Effector memory CD4-positive, alpha-beta T cell (primary cell): Measurements from ENCODE around the gene CCDC102B.
"Not testable (repeated sequence)": the region's sequence is repeated elsewhere in the genome, so short reads cannot be mapped to it uniquely, and the experiment has no call there.

Experiments
- DNase-seq, 3 donors: peaks; one replicate each; pipeline ENCODE4 v3.0.0-alpha.2; 2020
- H3K27ac ChIP-seq: 2 replicates; pipeline ENCODE4 v1.7.0; 2013; ENCODE audit warnings: mild to moderate bottlenecking, low read length, moderate library complexity; ENCODE audit not compliant: insufficient read depth, poor library complexity, severe bottlenecking
- H3K27me3 ChIP-seq: replicated peaks from 2 replicates; pipeline ENCODE4 v1.7.0; 2013; ENCODE audit warnings: mild to moderate bottlenecking, low read length; ENCODE audit not compliant: insufficient read depth, control insufficient read depth, poor library complexity, severe bottlenecking
- H3K36me3 ChIP-seq: 2 replicates; pipeline ENCODE4 v1.7.0; 2013; ENCODE audit warnings: mild to moderate bottlenecking, low read length, moderate library complexity; ENCODE audit not compliant: control insufficient read depth, insufficient read depth
- H3K4me1 ChIP-seq: 2 replicates; pipeline ENCODE4 v1.7.0; 2013; ENCODE audit warnings: low read length, mild to moderate bottlenecking; ENCODE audit not compliant: control insufficient read depth, insufficient read depth, poor library complexity, severe bottlenecking
- H3K4me3 ChIP-seq: 2 replicates; pipeline ENCODE4 v1.7.0; 2013; ENCODE audit warnings: low read length, low read depth, mild to moderate bottlenecking; ENCODE audit not compliant: insufficient read depth, poor library complexity, severe bottlenecking
- H3K9me3 ChIP-seq: 2 replicates; pipeline ENCODE4 v1.7.0; 2013; ENCODE audit warnings: mild to moderate bottlenecking, low read length, moderate library complexity; ENCODE audit not compliant: control insufficient read depth

Gene CCDC102B

GRCh38 chr18:68874361-68874760 is 76.5 kb downstream of the CCDC102B start:
- H3K9me3 ChIP-seq: no peaks in the 10 kb centered on the region
- DNase-seq: no peak
- H3K4me1 ChIP-seq: no peaks in the 10 kb centered on the region

GRCh38 chr18:68879947-68880346 is 82.1 kb downstream of the CCDC102B start:
- H3K36me3 ChIP-seq, H3K27ac ChIP-seq, H3K27me3 ChIP-seq, H3K9me3 ChIP-seq, H3K4me3 ChIP-seq, H3K4me1 ChIP-seq, DNase-seq: not testable (repeated sequence)

More at GRCh38 chr18:68874361-68874760, 76.5 kb downstream of the CCDC102B start:
- Histone ChIP-seq H3K27me3 (no peaks in the 10 kb centered on the region), H3K36me3 (no peaks in the 10 kb centered on the region), H3K4me3 (no peak overlapping the region), H3K27ac (no peak overlapping the region)

DNA sequence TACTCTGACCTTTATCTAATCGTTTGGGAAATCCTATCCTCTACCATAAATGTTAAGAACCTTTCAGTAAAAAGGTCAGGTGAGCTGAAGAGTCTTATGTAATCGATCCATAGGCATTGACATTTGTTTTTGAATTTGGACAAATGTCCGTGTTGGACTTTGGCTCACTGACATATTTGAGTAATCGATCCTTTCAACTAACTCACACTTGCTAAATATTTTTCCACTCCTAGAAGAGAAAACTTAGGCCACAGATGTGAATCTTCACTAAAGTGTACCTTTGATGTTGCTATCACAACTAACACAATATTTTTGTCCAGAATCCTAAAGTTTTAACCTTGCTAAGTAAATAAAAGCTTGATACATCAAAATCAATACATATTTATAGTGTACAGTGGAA is 89.5 kb downstream of the CCDC102B start:
- Histone ChIP-seq H3K36me3 (no peaks in the 10 kb centered on the region), H3K27ac (no peak overlapping the region)
- no peak for DNase-seq

GRCh38 chr18:68893354-68893753 is 95.5 kb downstream of the CCDC102B start:
- Histone ChIP-seq H3K27me3 (no peaks in the 10 kb centered on the region), H3K4me1 (no peaks in the 10 kb centered on the region), H3K9me3 (no peaks in the 10 kb centered on the region), H3K4me3 (no peak overlapping the region), H3K27ac (no peak overlapping the region), H3K36me3 (no peaks in the 10 kb centered on the region)
- no peak for DNase-seq

More for the DNA sequence above, 89.5 kb downstream of the CCDC102B start:
- Histone ChIP-seq H3K4me1 (no peaks in the 10 kb centered on the region), H3K9me3 (no peaks in the 10 kb centered on the region), H3K27me3 (no peaks in the 10 kb centered on the region), H3K4me3 (no peak overlapping the region)

DNA sequence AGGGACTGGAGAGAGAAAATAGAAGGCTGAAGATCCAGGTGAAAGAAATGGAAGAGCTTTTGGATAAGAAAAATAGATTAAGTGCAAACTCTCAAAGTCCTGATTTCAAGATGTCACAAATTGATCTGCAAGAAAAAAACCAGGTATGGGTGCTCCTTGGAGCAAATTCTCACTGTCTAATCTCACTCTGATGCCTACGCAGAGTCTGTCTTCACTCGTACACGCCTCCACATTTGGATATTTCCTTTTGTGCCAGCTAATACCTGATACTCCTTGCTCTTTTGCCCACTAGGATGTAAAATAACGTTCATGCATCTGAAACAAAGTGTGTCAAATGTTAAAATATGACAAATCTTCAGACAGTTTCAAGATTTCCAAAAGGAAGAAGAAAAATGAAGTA is 99.4 kb downstream of the CCDC102B start:
- no peaks in the 10 kb centered on the region for H3K27me3 ChIP-seq
- no peak overlapping the region for H3K4me3 ChIP-seq
- H3K9me3 ChIP-seq: no peaks in the 10 kb centered on the region

GRCh38 chr18:68909579-68909978 is 111.7 kb downstream of the CCDC102B start:
- Histone ChIP-seq H3K4me3 (no peak overlapping the region), H3K9me3 (no peaks in the 10 kb centered on the region), H3K4me1 (no peaks in the 10 kb centered on the region), H3K27me3 (no peaks in the 10 kb centered on the region), H3K36me3 (no peaks in the 10 kb centered on the region), H3K27ac (no peak overlapping the region)
- no peak for DNase-seq

More for the DNA sequence above, 99.4 kb downstream of the CCDC102B start:
- DNase-seq: no peak
- Histone ChIP-seq H3K4me1 (no peaks in the 10 kb centered on the region), H3K36me3 (no peaks in the 10 kb centered on the region), H3K27ac (no peak overlapping the region)

DNA sequence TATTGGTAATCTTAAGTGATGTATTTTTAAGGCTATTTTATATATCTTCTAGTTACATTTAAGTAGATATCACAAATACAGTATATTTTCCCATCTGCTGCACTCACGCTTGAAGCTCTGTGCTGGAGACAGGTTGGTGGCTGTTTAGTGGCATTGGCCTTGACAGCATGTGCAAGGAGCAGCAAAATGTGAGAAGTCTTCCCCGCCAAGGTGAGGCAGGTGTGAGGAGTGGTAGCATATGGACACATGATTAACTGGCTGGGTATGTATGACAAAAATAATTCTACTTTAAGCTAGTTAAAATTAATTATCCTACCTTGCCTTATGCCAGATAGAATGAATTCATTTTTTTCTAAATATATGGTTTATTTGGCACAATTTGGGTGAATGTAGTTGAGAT is 117.2 kb downstream of the CCDC102B start:
- Histone ChIP-seq H3K4me1 (no peaks in the 10 kb centered on the region), H3K9me3 (no peaks in the 10 kb centered on the region), H3K27ac (no peak overlapping the region), H3K27me3 (no peaks in the 10 kb centered on the region), H3K4me3 (no peak overlapping the region), H3K36me3 (no peaks in the 10 kb centered on the region)
- no peak for DNase-seq

DNA sequence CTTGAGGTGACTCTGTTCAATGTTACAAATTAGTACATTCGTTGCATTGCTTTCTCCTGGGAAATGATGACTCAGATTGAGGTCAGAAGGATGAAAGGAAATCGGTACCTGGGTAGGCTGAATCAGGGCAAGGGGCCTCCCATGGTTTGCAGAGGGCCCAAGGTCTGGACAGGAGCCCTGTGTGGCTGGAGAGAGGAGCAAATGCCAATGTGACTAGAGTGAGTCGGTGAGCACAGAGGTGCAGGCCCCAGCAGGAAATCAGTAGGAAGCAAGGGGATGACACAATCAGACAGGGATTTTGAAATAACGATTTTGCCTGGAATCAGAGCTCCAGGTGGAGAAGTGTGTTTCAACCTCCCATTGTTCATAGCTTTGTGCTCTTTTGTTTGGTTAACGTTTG is 118.9 kb downstream of the CCDC102B start:
- no peak overlapping the region for H3K4me3 ChIP-seq
- no peaks in the 10 kb centered on the region for H3K9me3 ChIP-seq
- no peak overlapping the region for H3K27ac ChIP-seq
- no peak for DNase-seq
- no peaks in the 10 kb centered on the region for H3K27me3 ChIP-seq
- H3K36me3 ChIP-seq: no peaks in the 10 kb centered on the region
- H3K4me1 ChIP-seq: no peaks in the 10 kb centered on the region

- Histone ChIP-seq H3K27ac (no peak overlapping the region), H3K27me3 (no peaks in the 10 kb centered on the region), H3K4me3 (no peak overlapping the region), H3K36me3 (no peaks in the 10 kb centered on the region), H3K9me3 (no peaks in the 10 kb centered on the region), H3K4me1 (no peaks in the 10 kb centered on the region)
- DNase-seq: no peak
These were observed 120.3 kb downstream of the CCDC102B start for GRCh38 chr18:68918216-68918615.

GRCh38 chr18:68919900-68920299 is 122.0 kb downstream of the CCDC102B start:
- no peak overlapping the region for H3K27ac ChIP-seq
- no peaks in the 10 kb centered on the region for H3K27me3 ChIP-seq
- H3K36me3 ChIP-seq: no peaks in the 10 kb centered on the region
- H3K9me3 ChIP-seq: no peaks in the 10 kb centered on the region
- no peaks in the 10 kb centered on the region for H3K4me1 ChIP-seq
- H3K4me3 ChIP-seq: no peak overlapping the region
- DNase-seq: no peak

GRCh38 chr18:68922392-68922791 is 124.5 kb downstream of the CCDC102B start:
- DNase-seq: no peak
- Histone ChIP-seq H3K27me3 (no peaks in the 10 kb centered on the region), H3K27ac (no peak overlapping the region), H3K4me1 (no peaks in the 10 kb centered on the region), H3K9me3 (no peaks in the 10 kb centered on the region), H3K4me3 (no peak overlapping the region), H3K36me3 (no peaks in the 10 kb centered on the region)
